ENCODE measurements around the gene C5orf63.
"Not testable (repeated sequence)": the region's sequence is repeated elsewhere in the genome, so short reads cannot be mapped to it uniquely, and the experiment has no call there.

Gene C5orf63

GRCh38 chr5:127005282-127005681 lies 68.0 kb downstream of the C5orf63 start:
- not testable (repeated sequence) for DNase-seq

- no peak for DNase-seq
These were observed 68.6 kb downstream of the C5orf63 start for GRCh38 chr5:127004721-127005120.

GRCh38 chr5:127003798-127004495 lies 69.4 kb downstream of the C5orf63 start:
- no peak for DNase-seq

- peak in 1 of 2 experiments; percentile 32 for DNase-seq
These were observed 70.9 kb downstream of the C5orf63 start for GRCh38 chr5:127002390-127002789.

GRCh38 chr5:127001621-127002296 lies 71.5 kb downstream of the C5orf63 start:
- DNase-seq, result peak; percentile 73 to 77

Data from SW 1271 (cell line).